HepG2 (cell line): ENCODE data around the gene PRKG1.

Experiments
- FOXK1 ChIP-seq: sonication (generic); formaldehyde crosslinking; IDR thresholded peaks from 2 replicates; pipeline ENCODE4 v1.4.0; 2020; ENCODE audit warnings: low read depth, missing genetic modification reagents, borderline replicate concordance
- HNRNPLL ChIP-seq: fragments of 200-400 bp; formaldehyde crosslinking; IDR thresholded peaks from 2 replicates; pipeline ENCODE4 v1.6.1; 2017; ENCODE audit warnings: mild to moderate bottlenecking, low read depth, low read length; ENCODE audit not compliant: poor library complexity, severe bottlenecking
- MXD4 ChIP-seq: IDR thresholded peaks from 2 replicates; pipeline ENCODE4 v1.6.1; 2016; ENCODE audit warnings: mild to moderate bottlenecking, missing biosample characterization, missing genetic modification reagents
- ZNF274 ChIP-seq: sonication (generic); formaldehyde crosslinking; IDR thresholded peaks from 2 replicates; pipeline ENCODE4 v1.5.1; 2020; ENCODE audit warnings: mild to moderate bottlenecking, missing genetic modification reagents

GRCh38 chr10:51656503-51656902, 582.2 kb downstream of the PRKG1 start:
- TF ChIP-seq HNRNPLL (no peak), MXD4 (CRISPR knock-in tag) (no peak), ZNF274 (CRISPR knock-in tag) (no peak), FOXK1 (no peak)
